ENCODE results near the gene PTGDR2. TPM values are rescaled to one million over a fixed set of nuclear protein-coding genes. Genes with fewer than 3 reads are reported as not detected.

The PTGDR2 gene
- total RNA-seq, 4 donors from 2014 or later, result 0.11 TPM; not detected in 3

DNA sequence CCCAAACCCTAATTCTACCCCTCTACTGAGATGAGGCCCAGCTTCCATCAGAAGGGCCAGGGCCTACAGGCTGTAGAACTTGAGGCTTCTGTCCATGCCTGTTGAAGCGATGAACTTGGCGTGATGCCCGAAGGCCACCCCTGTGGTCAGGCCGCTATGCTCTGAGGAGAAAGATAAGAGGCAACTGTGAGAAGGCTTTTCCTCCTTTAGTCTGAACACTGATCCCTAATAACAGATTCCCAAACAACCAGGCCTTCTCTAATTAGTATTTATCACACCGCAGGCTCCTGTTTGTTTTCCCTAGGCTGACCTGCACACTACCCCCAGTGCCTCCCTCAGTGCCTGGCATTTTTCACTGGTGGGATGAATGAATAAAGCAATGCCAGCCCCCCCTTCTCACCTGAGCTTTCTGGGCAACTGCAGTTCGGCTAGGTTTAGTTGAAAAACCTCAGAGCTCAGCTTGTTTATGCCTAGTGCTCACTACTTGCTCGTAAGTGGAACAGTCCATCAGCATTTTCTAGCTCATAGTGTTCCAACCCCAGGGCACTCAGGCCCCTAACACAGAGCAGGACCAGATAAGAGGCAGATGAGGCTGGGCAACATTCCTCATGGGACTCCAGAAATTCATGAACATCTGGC lies 35.5 kb upstream of the PTGDR2 start:
- H3K36me3 ChIP-seq, result peaks cover 21 to 36% of the 10 kb centered on the region in 2 donors
- no peaks in the 10 kb centered on the region for H3K27me3 ChIP-seq
- H3K4me3 ChIP-seq (replicated peaks in 1 of 3), result no peak overlapping the region
- intact Hi-C loops (cut with DNase I), result no loop called here
- WGBS, 2 donors, result 72% methylated on average over 7 of the region's 7 CpGs
- H3K27ac ChIP-seq, result no peak overlapping the region
- TF ChIP-seq CTCF (IDR thresholded peaks at IDR 0.05) (no peak), POLR2A (IDR thresholded peaks at IDR 0.05) (no peak)
- no peaks in the 10 kb centered on the region for H3K4me1 ChIP-seq
- H3K9me3 ChIP-seq, result no peaks in the 10 kb centered on the region
- DNase-seq, result peak; percentile 61 to 64

- no peak for TF ChIP-seq CTCF (IDR thresholded peaks at IDR 0.05)
- TF ChIP-seq POLR2A (IDR thresholded peaks at IDR 0.05), result no peak
- no peak overlapping the region for H3K4me3 ChIP-seq (replicated peaks in 1 of 3)
- peaks cover 16 to 31% of the 10 kb centered on the region in 2 donors for H3K36me3 ChIP-seq
- no peak overlapping the region for H3K27ac ChIP-seq
- H3K4me1 ChIP-seq, result no peaks in the 10 kb centered on the region
- DNase-seq, result no peak
- H3K9me3 ChIP-seq, result no peaks in the 10 kb centered on the region
- WGBS, 2 donors, result 57 to 63% methylated on average over 4 to 5 of the region's 5 CpGs
- intact Hi-C loops (cut with DNase I), result no loop called here
- H3K27me3 ChIP-seq, result no peaks in the 10 kb centered on the region
Observed at GRCh38 chr11:60890696-60891095, 34.9 kb upstream of the PTGDR2 start.

DNA sequence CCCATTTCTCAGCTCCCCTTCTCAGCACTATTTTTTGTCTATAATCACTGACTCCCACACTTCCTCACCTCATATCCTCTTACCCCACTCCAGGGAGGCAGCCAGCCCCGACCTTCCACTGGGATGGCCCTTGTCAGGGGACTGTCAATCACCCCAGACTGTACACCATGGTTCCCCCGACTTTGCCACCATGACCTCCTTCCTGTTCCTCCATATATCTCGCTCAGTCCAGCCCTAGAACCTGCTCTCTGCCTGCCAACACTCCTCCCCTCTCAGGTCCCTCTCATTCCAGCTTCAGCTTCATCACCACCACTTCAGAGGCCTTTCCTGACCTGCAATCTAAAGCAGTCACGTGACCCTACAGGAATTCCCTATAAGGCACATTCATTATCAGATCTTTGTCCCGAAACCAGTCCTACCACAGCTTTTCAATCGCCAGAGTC lies 34.1 kb upstream of the PTGDR2 start:
- Histone ChIP-seq H3K4me3 (replicated peaks in 1 of 3) (no peak overlapping the region), H3K27me3 (no peaks in the 10 kb centered on the region), H3K27ac (no peak overlapping the region), H3K36me3 (peaks cover 8 to 23% of the 10 kb centered on the region in 2 donors), H3K4me1 (no peaks in the 10 kb centered on the region), H3K9me3 (no peaks in the 10 kb centered on the region)
- intact Hi-C loops (cut with DNase I), result no loop called here
- WGBS, 2 donors, result 67 to 70% methylated on average over 6 of the region's 6 CpGs
- no peak for DNase-seq
- TF ChIP-seq POLR2A (IDR thresholded peaks at IDR 0.05) (no peak), CTCF (IDR thresholded peaks at IDR 0.05) (no peak)

GRCh38 chr11:60887556-60887955 lies 31.8 kb upstream of the PTGDR2 start:
- Histone ChIP-seq H3K36me3 (peaks cover 0 to 2% of the 10 kb centered on the region in 2 donors), H3K27ac (no peak overlapping the region), H3K4me3 (replicated peaks in 1 of 3) (no peak overlapping the region), H3K27me3 (no peaks in the 10 kb centered on the region), H3K4me1 (no peaks in the 10 kb centered on the region), H3K9me3 (no peaks in the 10 kb centered on the region)
- 55 to 75% methylated on average over 5 of the region's 5 CpGs for WGBS, 2 donors
- TF ChIP-seq POLR2A (IDR thresholded peaks at IDR 0.05), result no peak
- TF ChIP-seq CTCF (IDR thresholded peaks at IDR 0.05), result peak in 4 of 6 experiments; percentile 26 to 57 (median 45)
- intact Hi-C loops (cut with DNase I), result no loop called here
- peak; percentile 43 to 45 for DNase-seq

DNA sequence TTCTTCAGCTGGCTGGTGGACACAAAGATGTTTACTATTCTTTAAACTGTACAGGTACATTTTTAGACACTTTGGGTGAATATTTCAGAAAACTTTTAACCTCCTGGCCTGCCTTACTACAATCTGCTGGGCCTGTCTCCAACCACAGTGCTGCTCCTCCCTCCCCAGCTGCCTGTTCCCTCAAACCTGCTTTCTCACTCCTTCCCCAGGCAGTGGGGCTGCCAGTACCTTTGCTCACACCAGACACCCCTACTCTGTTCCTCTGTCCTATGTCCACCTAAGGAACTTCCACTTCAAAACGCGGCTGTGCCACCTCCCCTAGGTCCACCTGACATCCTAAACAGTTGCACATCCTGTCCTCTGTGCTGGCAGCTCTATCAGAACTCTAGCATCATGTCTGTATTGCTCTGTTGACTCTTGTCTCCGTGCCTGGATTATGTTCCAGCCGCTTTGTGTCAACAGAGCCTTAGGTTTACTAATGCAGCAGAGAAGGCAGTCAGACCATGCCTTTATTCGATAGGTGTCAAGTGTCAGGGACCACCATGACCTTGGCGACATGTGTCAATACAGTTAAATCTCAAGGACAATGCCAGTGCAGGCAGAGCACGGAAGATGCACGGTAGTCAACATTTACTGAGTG lies 25.0 kb upstream of the PTGDR2 start:
- TF ChIP-seq CTCF (IDR thresholded peaks at IDR 0.05), result no peak
- TF ChIP-seq POLR2A (IDR thresholded peaks at IDR 0.05), result no peak
- Histone ChIP-seq H3K4me1 (peaks cover 8 to 9% of the 10 kb centered on the region in 2 donors), H3K36me3 (no peaks in the 10 kb centered on the region), H3K27ac (no peak overlapping the region), H3K4me3 (replicated peaks in 1 of 3) (no peak overlapping the region), H3K27me3 (no peaks in the 10 kb centered on the region), H3K9me3 (no peaks in the 10 kb centered on the region)
- 25 to 31% methylated on average over 8 of the region's 8 CpGs for WGBS, 2 donors
- intact Hi-C loops (cut with DNase I), result no loop called here
- peak; percentile 33 to 45 for DNase-seq

Measured in thyroid gland (tissue), 4 donors.